ENCODE results near the gene OR52A1.
"Not testable (repeated sequence)": the region's sequence is repeated elsewhere in the genome, so short reads cannot be mapped to it uniquely, and the experiment has no call there.

The OR52A1 gene

DNA sequence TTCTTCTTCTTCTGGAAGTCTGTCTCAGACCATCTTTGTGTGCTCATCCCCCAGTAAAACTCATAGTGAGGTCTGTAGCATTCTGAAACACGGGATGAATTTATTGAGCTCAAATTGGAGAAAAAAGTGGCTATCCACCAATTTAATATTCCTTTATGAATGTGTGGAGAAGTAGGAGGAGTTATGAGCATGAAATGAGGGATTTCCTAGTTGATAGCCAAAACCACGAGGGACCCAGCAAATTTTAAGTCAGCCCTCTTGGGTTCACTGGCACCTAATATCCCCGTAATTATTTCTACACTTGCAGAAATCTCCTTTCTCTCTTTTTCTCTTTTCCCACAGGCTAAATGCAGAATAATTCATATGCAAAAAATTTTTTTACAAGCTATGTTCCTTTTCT, at the start of gene OR52A1:
Gene OR52A1 (minus strand): TSS at position 101 of the 400 bp plus-strand sequence. CDS start 2,388 bp downstream, outside the sequence.
- DNase-seq, result no peak

DNA sequence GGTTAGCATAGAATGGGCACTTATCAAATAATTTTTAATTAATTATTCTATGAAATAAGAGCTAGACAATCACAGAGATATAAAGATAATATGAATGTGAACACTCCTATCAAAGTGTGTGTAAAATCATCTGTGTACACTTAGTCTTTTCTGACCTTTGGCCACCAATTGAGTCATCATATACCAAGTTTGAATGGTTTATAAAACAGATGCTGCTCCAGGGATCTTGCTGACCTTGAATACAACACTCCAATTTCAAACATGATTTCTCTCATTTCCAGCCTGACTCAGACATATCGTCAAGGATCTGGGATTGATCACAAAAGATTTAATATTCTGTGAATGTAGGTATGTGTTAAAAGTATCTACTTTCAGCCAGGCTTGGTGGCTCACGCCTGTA, 48.8 kb upstream of the OR52A1 start:
- DNase-seq, result no peak

GRCh38 chr11:5200582-5200981, 46.0 kb upstream of the OR52A1 start, which contains the start of gene OR51V1:
Gene OR51V1, minus strand, starts transcription at chr11:5200682. Its CDS starts 0 bp downstream, at chr11:5200682.
- no peak for DNase-seq

DNA sequence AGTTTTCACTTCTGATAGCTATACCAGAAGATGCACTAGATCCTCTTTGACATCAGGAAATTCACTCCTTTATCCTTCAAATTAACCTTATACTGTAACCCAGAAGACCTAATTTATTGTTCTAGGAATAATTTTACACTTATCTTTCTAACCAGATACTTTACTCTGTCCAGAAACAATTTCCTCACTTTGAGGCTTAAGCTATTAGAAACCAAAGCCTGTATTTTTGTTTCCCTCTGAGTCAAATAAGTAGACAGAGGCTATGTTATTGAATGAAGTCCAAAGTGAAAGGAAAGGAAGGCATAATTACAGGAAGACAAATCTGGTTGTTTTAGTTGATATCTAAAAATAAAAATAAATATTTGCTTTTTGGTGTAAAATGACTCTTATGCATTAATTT, 43.7 kb upstream of the OR52A1 start:
- DNase-seq, result no peak

DNA sequence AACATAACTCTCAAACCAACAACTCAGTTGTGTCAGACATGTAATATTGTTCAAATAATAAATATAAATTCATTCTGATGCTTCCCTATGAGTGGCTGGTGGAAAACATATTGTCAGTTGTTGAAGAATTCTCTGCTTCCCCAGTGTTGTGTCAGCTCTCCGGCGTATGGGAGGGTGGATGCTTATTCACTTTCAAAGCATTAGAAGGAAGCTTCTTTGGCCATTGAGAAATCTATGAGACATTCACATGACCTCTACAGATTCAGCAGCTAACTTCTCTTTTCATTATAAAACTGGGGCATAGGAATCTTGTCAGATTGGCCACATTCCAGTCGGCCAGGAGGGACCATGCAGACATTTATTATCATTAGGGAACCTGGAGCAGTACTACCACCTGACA, 43.0 kb upstream of the OR52A1 start:
- DNase-seq, result no peak

- DNase-seq, result no peak
Measured at GRCh38 chr11:5196731-5197130, 42.2 kb upstream of the OR52A1 start.

- DNase-seq, result no peak
Measured at GRCh38 chr11:5196067-5196466, 41.5 kb upstream of the OR52A1 start.

DNA sequence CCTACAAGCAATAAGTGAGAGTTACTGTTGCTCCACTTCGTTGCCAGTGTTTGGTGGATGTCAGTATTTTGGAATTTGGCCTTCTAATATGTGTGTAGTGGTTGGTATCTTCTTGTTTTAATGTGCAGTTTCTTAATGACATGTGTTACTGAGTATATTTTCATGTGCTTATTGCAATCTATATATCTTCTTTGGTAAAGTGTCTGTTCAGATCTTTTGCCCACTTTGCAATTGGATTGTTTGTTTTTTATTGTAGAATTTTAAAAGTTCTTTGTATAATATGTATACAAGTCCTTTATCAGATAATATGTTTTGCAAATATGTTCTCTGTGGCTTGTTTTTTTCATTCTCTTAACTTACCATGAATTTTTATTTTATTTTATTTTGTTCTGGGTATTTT, 38.2 kb upstream of the OR52A1 start:
- no peak for DNase-seq

GRCh38 chr11:5188201-5188600, 33.6 kb upstream of the OR52A1 start:
- DNase-seq, result no peak

- DNase-seq, result no peak
Measured at GRCh38 chr11:5178046-5178837, 23.7 kb upstream of the OR52A1 start.

DNA sequence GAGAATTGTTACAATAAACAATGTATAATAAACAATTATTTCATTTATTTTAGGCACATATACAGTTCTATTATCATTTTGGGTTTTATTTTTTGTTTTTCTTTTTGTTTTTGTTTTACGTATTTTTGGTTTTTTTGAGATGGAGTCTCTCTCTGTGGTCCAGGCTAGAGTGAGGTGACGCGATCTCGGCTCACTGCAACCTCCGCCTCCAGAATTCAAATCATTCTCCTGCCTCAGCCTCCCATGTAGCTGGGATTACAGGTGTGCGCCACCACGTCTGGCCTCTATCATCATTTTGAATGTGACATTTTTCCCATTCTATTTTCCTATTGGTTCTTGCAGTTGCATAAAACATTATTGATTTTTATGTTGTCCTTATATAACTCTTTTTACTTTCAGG, 20.4 kb upstream of the OR52A1 start:
- no peak for DNase-seq

- DNase-seq, result no peak
Measured at GRCh38 chr11:5171856-5172255, 17.3 kb upstream of the OR52A1 start.

- not testable (repeated sequence) for DNase-seq
Measured at GRCh38 chr11:5165898-5166297, 11.3 kb upstream of the OR52A1 start.

DNA sequence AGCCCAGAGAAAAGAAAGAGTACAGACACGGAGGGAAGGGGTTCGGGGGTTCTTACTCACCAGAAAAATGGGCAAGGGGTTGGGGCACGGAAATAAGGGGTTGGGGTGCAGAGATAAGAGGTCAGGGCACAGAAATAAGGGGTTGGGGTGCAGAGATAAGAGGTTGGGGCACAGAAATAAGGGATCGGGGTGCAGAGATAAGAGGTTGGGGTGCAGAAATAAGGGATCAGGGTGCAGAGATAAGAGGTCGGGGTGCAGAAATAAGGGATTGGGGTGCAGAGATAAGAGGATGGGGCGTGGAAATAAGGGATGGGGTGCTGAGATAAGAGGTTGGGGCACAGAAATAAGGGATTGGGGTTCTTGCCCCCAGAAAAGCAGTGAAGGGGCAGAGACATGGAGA, 10.2 kb upstream of the OR52A1 start:
- not testable (repeated sequence) for DNase-seq

- not testable (repeated sequence) for DNase-seq
Measured at GRCh38 chr11:5161045-5161444, 6.5 kb upstream of the OR52A1 start.

DNA sequence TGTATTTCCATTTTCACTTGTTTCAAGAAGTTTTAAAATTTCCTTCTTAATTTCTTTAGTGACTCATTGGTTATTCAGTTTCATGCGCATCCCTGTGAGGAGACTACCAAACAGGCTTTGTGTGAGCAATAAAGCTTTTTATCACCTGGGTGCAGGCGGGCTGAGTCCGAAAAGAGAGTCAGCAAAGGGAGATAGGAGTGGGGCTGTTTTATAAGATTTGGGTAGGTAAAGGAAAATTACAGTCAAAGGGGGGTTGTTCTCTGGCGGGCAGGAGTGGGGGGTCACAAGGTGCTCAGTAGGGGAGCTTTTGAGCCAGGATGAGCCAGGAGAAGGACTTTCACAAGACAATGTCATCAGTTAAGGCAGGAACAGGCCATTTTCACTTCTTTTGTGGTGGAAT, 5.7 kb upstream of the OR52A1 start:
- DNase-seq, result not testable (repeated sequence)

DNA sequence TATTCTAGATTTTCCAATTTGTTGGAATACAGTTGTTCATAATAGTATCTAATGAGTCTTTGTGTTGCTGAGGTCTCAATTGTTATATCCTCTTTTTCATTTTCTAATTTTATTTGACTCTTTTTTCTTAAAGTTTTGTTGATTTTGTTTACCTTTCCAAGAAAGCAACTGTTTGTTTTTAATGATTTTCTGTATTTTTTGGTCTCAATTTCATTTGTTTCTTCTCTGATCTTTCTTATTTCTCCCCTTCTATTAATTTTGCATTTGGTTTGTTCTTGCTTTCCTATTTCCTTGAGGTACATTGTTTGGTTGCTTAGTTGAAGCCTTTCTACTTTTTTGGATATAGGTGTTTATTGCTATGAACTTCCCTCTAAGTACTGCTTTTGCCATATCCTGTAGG, 5.2 kb upstream of the OR52A1 start:
- DNase-seq, result no peak

DNA sequence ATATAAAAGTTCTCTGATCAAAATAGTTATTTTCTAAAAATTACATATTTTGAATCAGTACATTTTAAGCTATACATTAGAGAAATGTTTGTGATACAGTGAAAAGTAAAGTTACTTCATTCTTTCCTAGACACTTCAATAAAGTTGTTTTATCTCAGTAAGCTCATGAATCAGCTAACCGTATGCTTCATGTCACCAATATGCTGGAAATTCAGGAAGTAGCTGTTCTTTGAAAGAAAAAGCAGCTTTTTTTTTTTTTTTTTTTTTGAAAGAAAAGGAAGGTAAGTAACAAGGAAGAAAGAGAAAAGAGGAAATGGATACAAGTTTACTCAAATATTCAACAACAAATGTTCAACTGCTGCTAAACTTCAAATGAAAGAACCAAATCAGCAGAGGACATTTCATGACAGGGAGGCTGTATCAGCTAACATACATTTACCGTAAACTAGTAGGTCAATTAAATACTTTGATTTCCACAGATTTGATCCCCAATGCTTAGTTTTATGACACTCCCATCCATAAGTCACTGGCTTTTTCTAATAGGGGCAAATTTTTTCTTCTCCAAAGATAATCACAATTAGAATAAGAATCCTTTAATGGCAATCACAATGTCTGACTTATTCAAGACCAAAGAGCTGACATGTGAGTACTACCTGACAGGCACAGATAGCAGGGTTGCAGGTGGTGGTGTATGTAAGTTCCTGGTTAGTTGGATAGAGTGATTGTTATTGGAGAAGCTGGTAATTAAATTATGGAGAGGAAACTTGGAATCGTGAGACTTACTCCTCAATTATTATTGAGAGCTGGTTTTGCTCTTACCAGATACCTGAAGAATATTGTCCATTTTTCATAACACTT, 754 bp downstream of the OR52A1 start:
- no peak for DNase-seq

GRCh38 chr11:5151713-5152153, 2.8 kb downstream of the OR52A1 start:
- no peak for DNase-seq

DNA sequence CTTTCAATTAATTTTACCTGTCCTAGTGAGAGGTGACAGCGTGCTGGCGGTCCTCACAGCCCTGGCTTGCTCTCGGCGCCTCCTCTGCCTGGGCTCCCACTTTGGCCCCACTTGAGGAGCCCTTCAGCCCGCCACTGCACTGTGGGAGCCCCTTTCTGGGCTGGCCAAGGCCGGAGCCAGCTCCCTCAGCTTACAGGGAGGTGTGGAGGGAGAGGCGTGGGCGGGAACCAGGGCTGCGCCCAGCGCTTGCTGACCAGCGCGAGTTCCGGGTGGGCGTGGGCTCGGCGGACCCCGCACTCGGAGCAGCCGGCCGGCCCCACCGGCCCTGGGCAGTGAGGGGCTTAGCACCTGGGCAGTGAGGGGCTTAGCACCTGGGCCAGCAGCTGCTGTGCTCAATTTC, 10.4 kb downstream of the OR52A1 start:
- not testable (repeated sequence) for DNase-seq

DNA sequence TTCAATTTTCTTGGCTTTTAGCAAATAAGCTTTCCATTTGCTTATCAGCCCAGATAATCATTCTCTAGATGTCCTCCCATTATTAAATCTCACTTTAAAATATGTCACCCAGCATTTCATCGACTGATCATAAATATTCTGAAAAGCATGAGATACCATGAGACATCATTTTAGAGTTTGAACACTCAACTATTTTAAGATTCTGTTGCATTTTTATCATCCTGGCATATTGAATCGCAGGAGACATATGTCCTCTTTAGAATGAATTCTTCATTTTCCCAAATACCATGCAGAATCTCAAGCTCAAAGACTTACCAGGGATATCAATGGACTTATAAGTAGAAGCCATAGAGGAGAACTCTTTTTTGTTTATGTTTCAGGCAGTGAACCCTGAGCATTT, 16.6 kb downstream of the OR52A1 start, which contains the start of gene OR52A5:
Gene OR52A5 (minus strand): TSS at position 361 of the 400 bp plus-strand sequence. CDS start 5,714 bp downstream, outside the sequence.
- no peak for DNase-seq

DNA sequence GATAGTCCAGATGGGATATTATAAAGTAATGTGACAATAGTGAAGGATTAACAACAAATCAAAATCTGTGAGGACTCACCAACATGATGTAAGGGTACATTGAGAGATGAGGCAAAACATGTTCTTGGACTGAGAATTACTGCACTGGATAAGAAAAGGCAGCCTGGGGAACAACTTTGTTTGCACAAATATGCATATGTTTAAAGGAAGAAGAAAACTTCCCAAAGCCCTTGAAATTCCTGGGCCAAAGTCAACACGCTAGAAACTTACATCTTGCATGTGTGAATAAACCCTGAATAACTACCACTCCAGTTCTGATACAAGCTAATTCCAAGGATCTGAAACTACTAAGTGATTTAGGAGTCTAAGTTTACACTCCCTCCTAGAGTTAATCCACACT, 17.5 kb downstream of the OR52A1 start:
- DNase-seq, result no peak

- no peak for DNase-seq
Measured at GRCh38 chr11:5136261-5136660, 18.3 kb downstream of the OR52A1 start.

All from femur (tissue), 1 donor.